Lung (tissue), 12 donors: Measurements from ENCODE around the gene VTA1. TPM values are rescaled to one million over a fixed set of nuclear protein-coding genes. Genes with fewer than 3 reads are reported as not detected.

Experiments used
- ATAC-seq: fragments of 200-7000 bp; cut with Tn5 transposase; one replicate; pipeline ENCODE4 v1.9.1; 2020; ENCODE audit warnings: moderate number of reproducible peaks; ENCODE audit not compliant: insufficient read depth, low FRiP score
- DNase-seq, 3 donors: peaks; one replicate each; pipeline ENCODE4 v3.0.0-alpha.2; 2013 to 2017
- H3K27ac ChIP-seq, 2 donors: one replicate each; pipeline ENCODE4 v1.5.1; 2013; ENCODE audit warnings: mild to moderate bottlenecking in 2 of 2, moderate library complexity in 2 of 2, control low read depth in 1 of 2, inconsistent platforms in 1 of 2, low read depth in 1 of 2, low read length in 1 of 2
- H3K27me3 ChIP-seq, 3 donors: one replicate each; pipeline ENCODE4 v1.5.1; 2013; ENCODE audit warnings: low read length in 2 of 3; ENCODE audit not compliant: control insufficient read depth in 3 of 3, insufficient read depth in 3 of 3
- H3K36me3 ChIP-seq, 4 donors: one replicate each; pipeline ENCODE4 v1.5.1; 2013; ENCODE audit warnings: low read length in 4 of 4, mild to moderate bottlenecking in 1 of 4, moderate library complexity in 1 of 4; ENCODE audit not compliant: control insufficient read depth in 4 of 4, insufficient read depth in 4 of 4
- H3K4me1 ChIP-seq, 5 donors: one replicate each; pipeline ENCODE4 v1.5.1; 2013; ENCODE audit warnings: low read length in 5 of 5, mild to moderate bottlenecking in 2 of 5, moderate library complexity in 1 of 5; ENCODE audit not compliant: control insufficient read depth in 5 of 5, insufficient read depth in 5 of 5
- H3K4me3 ChIP-seq: one replicate; pipeline ENCODE4 v1.5.1; 2013; ENCODE audit warnings: mild to moderate bottlenecking, control low read depth, moderate library complexity
- H3K9ac ChIP-seq, 2 donors: one replicate each; pipeline ENCODE4 v1.5.1; 2013; ENCODE audit warnings: low read length in 2 of 2, control low read depth in 1 of 2; ENCODE audit not compliant: insufficient read depth in 1 of 2
- H3K9me3 ChIP-seq, 4 donors: one replicate each; pipeline ENCODE4 v1.5.1; 2013; ENCODE audit warnings: low read length in 3 of 4, mild to moderate bottlenecking in 1 of 4, moderate library complexity in 1 of 4; ENCODE audit not compliant: control insufficient read depth in 4 of 4, insufficient read depth in 3 of 4
- WGBS, 2 donors: extraction: QIAGEN DNeasy Blood & Tissue Kit; methylation state at CpG; one replicate each; pipeline ENCODE4 v1.1.7; 2013; 5-methylcytosine and 5-hydroxymethylcytosine counted together
- polyA plus RNA-seq, 2 donors: library from polyadenylated mRNA; stranded (reverse); fragments of 200-250 nt; gene quantifications; one replicate each; pipeline ENCODE4 v1.2.1, GENCODE V29; 2013
- total RNA-seq, 2 donors: library from RNA; depleted of rRNA in 1 of 2; stranded (reverse); fragments of >200 nt in 1 of 2; gene quantifications; one replicate each; pipeline ENCODE4 v1.2.1, GENCODE V29; 2014 to 2021
- TF ChIP-seq, protein P1 (sequence below): IDR thresholded peaks from 2 replicates; pipeline ENCODE4 v1.5.1; 2012; ENCODE audit warnings: mild to moderate bottlenecking; ENCODE audit errors: control extremely low read depth, extremely low read depth
- donor health status: control.
- donor health status: control.
- donor health status: Bipolar disorder and iron deficiency.
- donor health status: healthy.
- donor health status: DM: yes; HTN: yes; CAD: no.

The VTA1 gene
- total and polyA plus RNA-seq, 4 donors = 15.2 to 61.9 (median 29.3) TPM

DNA sequence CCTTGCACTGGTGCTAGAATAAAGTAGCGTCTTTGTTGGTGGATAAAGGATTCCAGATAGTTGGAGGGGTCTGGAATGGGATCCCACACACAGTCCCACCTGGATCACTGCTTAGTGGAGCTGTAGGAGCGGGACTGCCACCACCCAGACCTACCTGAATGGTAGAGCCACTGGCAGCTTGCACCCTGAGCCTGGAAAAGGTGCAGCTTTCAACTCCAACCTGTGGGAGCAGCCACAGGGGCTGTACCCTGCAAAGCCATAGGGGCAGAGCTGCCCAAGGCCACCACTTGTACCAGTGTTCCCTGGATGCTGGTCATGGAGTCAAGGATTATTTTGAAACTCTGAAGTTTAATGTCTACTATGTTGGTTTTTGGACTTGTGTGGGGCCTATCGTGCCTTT is 26.9 kb downstream of the VTA1 start:
- Histone ChIP-seq H3K9ac (no peak overlapping the region), H3K27me3 (no peaks in the 10 kb centered on the region), H3K4me3 (no peak overlapping the region), H3K9me3 (peaks cover 0 to 8% (median 2%) of the 10 kb centered on the region in 4 donors), H3K4me1 (no peaks in the 10 kb centered on the region), H3K36me3 (peaks cover 0 to 17% (median 14%) of the 10 kb centered on the region in 4 donors), H3K27ac (no peak overlapping the region)
- DNase-seq = no peak
- 99% methylated on average over 3 of the region's 3 CpGs for WGBS, 2 donors
- TF ChIP-seq, protein P1, sequence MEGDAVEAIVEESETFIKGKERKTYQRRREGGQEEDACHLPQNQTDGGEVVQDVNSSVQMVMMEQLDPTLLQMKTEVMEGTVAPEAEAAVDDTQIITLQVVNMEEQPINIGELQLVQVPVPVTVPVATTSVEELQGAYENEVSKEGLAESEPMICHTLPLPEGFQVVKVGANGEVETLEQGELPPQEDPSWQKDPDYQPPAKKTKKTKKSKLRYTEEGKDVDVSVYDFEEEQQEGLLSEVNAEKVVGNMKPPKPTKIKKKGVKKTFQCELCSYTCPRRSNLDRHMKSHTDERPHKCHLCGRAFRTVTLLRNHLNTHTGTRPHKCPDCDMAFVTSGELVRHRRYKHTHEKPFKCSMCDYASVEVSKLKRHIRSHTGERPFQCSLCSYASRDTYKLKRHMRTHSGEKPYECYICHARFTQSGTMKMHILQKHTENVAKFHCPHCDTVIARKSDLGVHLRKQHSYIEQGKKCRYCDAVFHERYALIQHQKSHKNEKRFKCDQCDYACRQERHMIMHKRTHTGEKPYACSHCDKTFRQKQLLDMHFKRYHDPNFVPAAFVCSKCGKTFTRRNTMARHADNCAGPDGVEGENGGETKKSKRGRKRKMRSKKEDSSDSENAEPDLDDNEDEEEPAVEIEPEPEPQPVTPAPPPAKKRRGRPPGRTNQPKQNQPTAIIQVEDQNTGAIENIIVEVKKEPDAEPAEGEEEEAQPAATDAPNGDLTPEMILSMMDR = no peak
- ATAC-seq = no peak

- Histone ChIP-seq H3K9me3 (peaks cover 0 to 8% (median 2%) of the 10 kb centered on the region in 4 donors), H3K9ac (no peak overlapping the region), H3K36me3 (peaks cover 0 to 17% (median 14%) of the 10 kb centered on the region in 4 donors), H3K27me3 (no peaks in the 10 kb centered on the region), H3K4me3 (no peak overlapping the region), H3K4me1 (no peaks in the 10 kb centered on the region), H3K27ac (no peak overlapping the region)
- WGBS, 2 donors = 59 to 85% methylated on average over 6 of the region's 6 CpGs
- ATAC-seq = no peak
- TF ChIP-seq, protein P1 = no peak
- DNase-seq = no peak
These were observed 27.6 kb downstream of the VTA1 start for GRCh38 chr6:142174703-142175102.

DNA sequence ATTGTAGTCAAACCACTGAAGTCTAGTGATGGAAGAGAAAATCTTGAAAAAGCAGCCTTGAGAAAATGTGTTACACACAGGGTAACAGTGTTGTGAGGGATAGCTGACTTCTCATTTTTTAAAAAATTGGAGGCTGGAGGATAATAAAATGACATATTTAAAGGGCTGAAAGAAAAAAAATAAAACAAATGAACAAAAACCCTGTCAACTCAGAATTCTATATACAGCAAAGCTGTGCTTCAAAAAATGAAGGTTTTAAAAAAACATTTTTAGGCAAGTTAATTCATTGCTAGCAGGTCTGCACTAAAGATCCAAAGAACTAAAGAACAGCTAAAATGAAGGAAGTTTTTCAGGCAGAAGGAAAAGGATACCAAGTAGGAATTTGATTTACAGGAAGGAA is 31.1 kb downstream of the VTA1 start:
- Histone ChIP-seq H3K27ac (no peak overlapping the region), H3K4me1 (no peaks in the 10 kb centered on the region), H3K9me3 (peaks cover 0 to 8% (median 2%) of the 10 kb centered on the region in 4 donors), H3K4me3 (no peak overlapping the region), H3K9ac (no peak overlapping the region), H3K27me3 (no peaks in the 10 kb centered on the region), H3K36me3 (peaks cover 0 to 17% (median 9%) of the 10 kb centered on the region in 4 donors)
- ATAC-seq (no peak), DNase-seq (no peak)
- TF ChIP-seq, protein P1 = no peak

DNA sequence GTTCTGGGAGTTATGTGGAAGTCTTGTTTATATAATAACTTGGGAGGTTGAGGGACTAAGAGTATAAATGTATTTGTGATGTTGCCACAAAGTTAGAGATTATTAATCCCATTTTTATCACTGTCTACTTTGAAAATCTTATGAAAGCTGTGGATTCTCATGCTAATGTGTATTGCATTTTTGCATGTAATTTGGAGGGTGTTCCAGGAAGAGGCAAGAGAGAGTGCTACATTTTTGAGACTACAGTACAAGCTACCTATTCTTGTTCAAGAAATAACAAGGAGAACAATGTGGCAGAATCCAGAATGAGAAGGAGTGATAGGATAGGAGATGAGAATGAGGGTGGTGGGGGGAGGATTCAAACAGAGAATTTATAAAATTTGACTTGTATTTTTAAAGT is 34.9 kb downstream of the VTA1 start:
- ATAC-seq (no peak), DNase-seq (no peak)
- no peak overlapping the region for H3K9ac ChIP-seq
- H3K4me1 ChIP-seq = peaks cover 0 to 9% (median 0%) of the 10 kb centered on the region in 5 donors
- H3K9me3 ChIP-seq = peaks cover 0 to 8% (median 2%) of the 10 kb centered on the region in 4 donors
- TF ChIP-seq, protein P1 = no peak
- H3K36me3 ChIP-seq = peaks cover 0 to 18% (median 4%) of the 10 kb centered on the region in 4 donors
- no peak overlapping the region for H3K4me3 ChIP-seq
- no peak overlapping the region for H3K27ac ChIP-seq
- H3K27me3 ChIP-seq = no peaks in the 10 kb centered on the region
